Adrenal gland (tissue), 5 donors: ENCODE results near the gene NARS2.
"Not testable (repeated sequence)": the region's sequence is repeated elsewhere in the genome, so short reads cannot be mapped to it uniquely, and the experiment has no call there.

ENCODE experiments used
- POLR2A ChIP-seq, 2 donors: fragments of 450-650 bp; IDR thresholded peaks; one replicate each; pipeline ENCODE4 v1.6.1; 2017; ENCODE audit warnings: antibody characterized with exemption in 2 of 2, mild to moderate bottlenecking in 2 of 2, moderate library complexity in 1 of 2
- TF ChIP-seq, protein P1 (sequence below), 6 experiments: fragments of 450-650 bp in 4 of 6; fragments of 200-600 bp in 2 of 6; sonication (generic) in 1 of 6; IDR thresholded peaks; 1 replicate in 5 of 6; 2 replicates in 1 of 6; pipeline versions ENCODE4 v1.5.1 to v1.8.0; 2016 to 2021; ENCODE audit warnings: antibody characterized with exemption in 6 of 6, mild to moderate bottlenecking in 2 of 6, moderate library complexity in 1 of 6
- donor health status: DM: no; HTN: no; CAD: no.

GRCh38 chr11:78464787-78465168, 109.9 kb downstream of the NARS2 start:
- TF ChIP-seq, protein P1, sequence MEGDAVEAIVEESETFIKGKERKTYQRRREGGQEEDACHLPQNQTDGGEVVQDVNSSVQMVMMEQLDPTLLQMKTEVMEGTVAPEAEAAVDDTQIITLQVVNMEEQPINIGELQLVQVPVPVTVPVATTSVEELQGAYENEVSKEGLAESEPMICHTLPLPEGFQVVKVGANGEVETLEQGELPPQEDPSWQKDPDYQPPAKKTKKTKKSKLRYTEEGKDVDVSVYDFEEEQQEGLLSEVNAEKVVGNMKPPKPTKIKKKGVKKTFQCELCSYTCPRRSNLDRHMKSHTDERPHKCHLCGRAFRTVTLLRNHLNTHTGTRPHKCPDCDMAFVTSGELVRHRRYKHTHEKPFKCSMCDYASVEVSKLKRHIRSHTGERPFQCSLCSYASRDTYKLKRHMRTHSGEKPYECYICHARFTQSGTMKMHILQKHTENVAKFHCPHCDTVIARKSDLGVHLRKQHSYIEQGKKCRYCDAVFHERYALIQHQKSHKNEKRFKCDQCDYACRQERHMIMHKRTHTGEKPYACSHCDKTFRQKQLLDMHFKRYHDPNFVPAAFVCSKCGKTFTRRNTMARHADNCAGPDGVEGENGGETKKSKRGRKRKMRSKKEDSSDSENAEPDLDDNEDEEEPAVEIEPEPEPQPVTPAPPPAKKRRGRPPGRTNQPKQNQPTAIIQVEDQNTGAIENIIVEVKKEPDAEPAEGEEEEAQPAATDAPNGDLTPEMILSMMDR (IDR thresholded peaks at IDR 0.05): not testable (repeated sequence)
- TF ChIP-seq POLR2A (IDR thresholded peaks at IDR 0.05): not testable (repeated sequence)
